ENCODE data around the gene CHRNA9.

CHRNA9 gene

GRCh38 chr4:40340030-40340429 is 4.9 kb downstream of the CHRNA9 start:
- TF ChIP-seq CTCF (IDR thresholded peaks at IDR 0.05; ENCODE audit: insufficient read depth, low read depth, low read length, missing control alignments) = no peak
- peak; percentile 55 for DNase-seq (ENCODE audit: low read depth)
- H3K4me3 ChIP-seq (ENCODE audit: low read length) = no peak overlapping the region

- no peak for TF ChIP-seq CTCF (IDR thresholded peaks at IDR 0.05; ENCODE audit: insufficient read depth, low read depth, low read length, missing control alignments)
- no peak overlapping the region for H3K4me3 ChIP-seq (ENCODE audit: low read length)
Observed at GRCh38 chr4:40347472-40347871, 12.3 kb downstream of the CHRNA9 start.

GRCh38 chr4:40348000-40348399 is 12.9 kb downstream of the CHRNA9 start:
- no peak for TF ChIP-seq CTCF (IDR thresholded peaks at IDR 0.05; ENCODE audit: insufficient read depth, low read depth, low read length, missing control alignments)
- H3K4me3 ChIP-seq (ENCODE audit: low read length) = no peak overlapping the region
- DNase-seq (ENCODE audit: low read depth) = no peak

More at GRCh38 chr4:40347472-40347871, 12.3 kb downstream of the CHRNA9 start:
- DNase-seq (ENCODE audit: low read depth) = no peak

GRCh38 chr4:40349561-40350198 is 14.5 kb downstream of the CHRNA9 start:
- TF ChIP-seq CTCF (IDR thresholded peaks at IDR 0.05; ENCODE audit: insufficient read depth, low read depth, low read length, missing control alignments) = no peak
- H3K4me3 ChIP-seq (ENCODE audit: low read length) = no peak overlapping the region
- peak; percentile 52 for DNase-seq (ENCODE audit: low read depth)

GRCh38 chr4:40350627-40351227 is 15.6 kb downstream of the CHRNA9 start:
- no peak overlapping the region for H3K4me3 ChIP-seq (ENCODE audit: low read length)
- no peak for DNase-seq (ENCODE audit: low read depth)
- TF ChIP-seq CTCF (IDR thresholded peaks at IDR 0.05; ENCODE audit: insufficient read depth, low read depth, low read length, missing control alignments) = no peak

GRCh38 chr4:40354158-40354557 is 19.0 kb downstream of the CHRNA9 start:
- no peak overlapping the region for H3K4me3 ChIP-seq (ENCODE audit: low read length)
- TF ChIP-seq CTCF (IDR thresholded peaks at IDR 0.05; ENCODE audit: insufficient read depth, low read depth, low read length, missing control alignments) = no peak
- DNase-seq (ENCODE audit: low read depth) = no peak

- TF ChIP-seq CTCF (IDR thresholded peaks at IDR 0.05; ENCODE audit: insufficient read depth, low read depth, low read length, missing control alignments) = no peak
- no peak overlapping the region for H3K4me3 ChIP-seq (ENCODE audit: low read length)
- no peak for DNase-seq (ENCODE audit: low read depth)
Observed at GRCh38 chr4:40355131-40355530, 20.0 kb downstream of the CHRNA9 start.
